Suprapubic skin (tissue), 3 donors: ENCODE data around the gene NR5A2.

Experiments used
- CTCF ChIP-seq, 2 donors: fragments of 200-600 bp in 1 of 2; fragments of 450-650 bp in 1 of 2; sonication (generic) in 1 of 2; IDR thresholded peaks; one replicate each; pipeline ENCODE4 v1.5.1; 2016 to 2019; ENCODE audit warnings: antibody characterized with exemption in 2 of 2, mild to moderate bottlenecking in 1 of 2, moderate library complexity in 1 of 2
- EP300 ChIP-seq: sonication (generic); formaldehyde crosslinking; IDR thresholded peaks from one replicate; pipeline ENCODE4 v1.6.1; 2017; ENCODE audit warnings: antibody characterized with exemption
- POLR2A ChIP-seq, 2 donors: fragments of 450-650 bp; IDR thresholded peaks; one replicate each; pipeline ENCODE4 v1.6.1; 2017; ENCODE audit warnings: antibody characterized with exemption in 2 of 2, mild to moderate bottlenecking in 2 of 2, moderate library complexity in 2 of 2

- TF ChIP-seq CTCF (IDR thresholded peaks at IDR 0.05) (no peak), POLR2A (IDR thresholded peaks at IDR 0.05) (no peak), EP300 (no peak)
These were observed 22.3 kb upstream of the NR5A2 start for GRCh38 chr1:200005165-200005564.
